Left lung (tissue), 10 donors: ENCODE results near the gene TADA2B. TPM values are rescaled to one million over a fixed set of nuclear protein-coding genes. Genes with fewer than 3 reads are reported as not detected.

ENCODE experiments used
- ATAC-seq: fragments of 200-7000 bp; cut with Tn5 transposase; one replicate; pipeline ENCODE4 v1.9.1; 2020; ENCODE audit warnings: moderate library complexity
- DNase-seq, 4 donors: peaks; one replicate each; pipeline ENCODE4 v3.0.0-alpha.2; 2013 to 2020
- H3K27ac ChIP-seq, 2 donors: fragments of 200-600 bp; sonication (generic) in 1 of 2; one replicate each; pipeline versions ENCODE4 v1.5.0 to v1.8.0; 2020 to 2021
- H3K27me3 ChIP-seq, 2 donors: fragments of 200-600 bp; sonication (generic) in 1 of 2; one replicate each; pipeline versions ENCODE4 v1.5.0 to v1.8.0; 2020 to 2021
- H3K36me3 ChIP-seq, 2 donors: fragments of 200-600 bp; sonication (generic) in 1 of 2; one replicate each; pipeline versions ENCODE4 v1.5.0 to v1.8.0; 2020 to 2021
- H3K4me1 ChIP-seq, 2 donors: fragments of 200-600 bp; one replicate each; pipeline ENCODE4 v1.8.0; 2021
- H3K4me3 ChIP-seq, 2 donors: fragments of 200-600 bp; sonication (generic) in 1 of 2; one replicate each; pipeline versions ENCODE4 v1.5.0 to v1.8.0; 2020 to 2021; ENCODE audit warnings: mild to moderate bottlenecking in 1 of 2
- H3K9me3 ChIP-seq, 2 donors: fragments of 200-600 bp; sonication (generic) in 1 of 2; one replicate each; pipeline versions ENCODE4 v1.5.0 to v1.8.0; 2020 to 2021
- CTCF ChIP-seq, 2 donors: fragments of 200-600 bp; sonication (generic) in 1 of 2; IDR thresholded peaks; one replicate each; pipeline versions ENCODE4 v1.5.0 to v1.8.0; 2021; ENCODE audit warnings: antibody characterized with exemption in 2 of 2
- intact Hi-C, 2 donors: fragments of 100-400 bp; cut with DNase I; formaldehyde crosslinking; loops; one replicate each; pipeline versions ENCODE4 v1.11.2 to v1.14.2; 2022
- polyA plus RNA-seq, 6 donors: library from polyadenylated mRNA; unstranded; fragments of 120-200 nt; gene quantifications; one replicate each; pipeline ENCODE4 v1.2.1, GENCODE V29; 2013; ENCODE audit not compliant: insufficient read length in 6 of 6
- total RNA-seq, 2 donors: library from RNA; stranded (reverse); fragmentation: NEBNext Ultra II Directional; extraction: Animal tissue kit (Norgen Biotek cat#: 25700); gene quantifications; one replicate each; pipeline ENCODE4 v1.2.1, GENCODE V29; 2021
- donor health status: DM: no; HTN: yes; CAD: no.
- donor health status: DM: no; HTN: no; CAD: no.

Gene TADA2B
- total and polyA plus RNA-seq, 8 donors = 12.9 to 20.1 (median 16.0) TPM

DNA sequence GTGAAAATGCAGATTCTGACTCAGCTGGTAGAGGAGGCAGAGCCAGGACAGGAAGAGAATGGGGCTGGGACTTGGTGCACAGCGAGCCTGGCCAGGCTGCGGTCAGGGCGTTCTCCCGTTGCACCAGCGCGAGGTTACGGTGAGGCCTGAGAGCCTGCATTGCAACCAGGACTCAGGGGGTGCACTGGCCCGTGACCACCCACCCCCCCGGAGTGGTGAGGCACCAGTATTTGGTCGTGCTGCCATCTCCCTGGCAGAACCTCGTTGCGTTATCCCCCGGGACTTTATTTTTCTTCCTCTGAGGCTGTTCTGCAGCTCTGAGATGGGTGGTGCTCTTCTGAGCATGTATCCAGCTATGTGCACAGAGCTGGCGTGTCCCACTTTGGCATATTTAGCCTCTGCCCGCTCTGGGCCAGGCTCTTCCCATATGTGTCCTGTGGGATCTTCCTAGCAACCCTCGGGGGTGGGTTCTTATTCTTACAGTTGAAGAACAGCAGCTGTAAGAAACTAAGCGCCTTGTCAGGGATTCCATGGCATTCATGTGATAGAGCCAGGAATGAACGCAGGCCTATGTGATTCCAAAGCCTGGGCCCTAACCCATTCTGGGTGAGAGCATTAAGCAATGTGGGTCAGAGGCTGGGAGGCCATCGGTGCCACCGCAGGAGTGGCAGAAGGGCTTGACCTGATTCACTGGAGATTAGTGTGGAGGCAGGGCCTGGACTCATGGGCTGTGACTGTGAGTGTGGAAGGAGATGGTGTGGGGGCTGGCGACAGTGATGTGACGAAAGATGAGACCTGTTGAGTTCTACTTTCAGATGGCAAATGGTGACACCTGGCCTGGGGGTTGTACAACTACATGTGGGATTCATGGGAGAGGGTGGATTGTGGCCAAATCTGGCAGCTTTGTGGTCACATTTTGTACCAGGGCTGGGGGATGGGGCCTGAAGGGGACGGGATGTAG lies 3.1 kb downstream of the TADA2B start:
- peaks cover 6 to 53% of the 10 kb centered on the region in 2 donors for H3K4me1 ChIP-seq
- no peak overlapping the region for H3K4me3 ChIP-seq
- H3K27me3 ChIP-seq = no peaks in the 10 kb centered on the region
- ATAC-seq (no peak), DNase-seq (peak in 1 of 4 donors; percentile 63)
- no peak for TF ChIP-seq CTCF (IDR thresholded peaks at IDR 0.05)
- H3K9me3 ChIP-seq = no peaks in the 10 kb centered on the region
- intact Hi-C loops = no loop called here
- H3K27ac ChIP-seq = no peak overlapping the region
- H3K36me3 ChIP-seq = peaks cover 0 to 18% of the 10 kb centered on the region in 2 donors

GRCh38 chr4:7046971-7047370 lies 3.8 kb downstream of the TADA2B start:
- Histone ChIP-seq H3K27ac (no peak overlapping the region), H3K27me3 (no peaks in the 10 kb centered on the region), H3K4me1 (peaks cover 6 to 50% of the 10 kb centered on the region in 2 donors), H3K4me3 (no peak overlapping the region), H3K9me3 (no peaks in the 10 kb centered on the region), H3K36me3 (peaks cover 0 to 22% of the 10 kb centered on the region in 2 donors)
- TF ChIP-seq CTCF (IDR thresholded peaks at IDR 0.05) = no peak
- intact Hi-C loops = no loop called here
- DNase-seq (peak in 1 of 4 donors; percentile 30), ATAC-seq (no peak)

DNA sequence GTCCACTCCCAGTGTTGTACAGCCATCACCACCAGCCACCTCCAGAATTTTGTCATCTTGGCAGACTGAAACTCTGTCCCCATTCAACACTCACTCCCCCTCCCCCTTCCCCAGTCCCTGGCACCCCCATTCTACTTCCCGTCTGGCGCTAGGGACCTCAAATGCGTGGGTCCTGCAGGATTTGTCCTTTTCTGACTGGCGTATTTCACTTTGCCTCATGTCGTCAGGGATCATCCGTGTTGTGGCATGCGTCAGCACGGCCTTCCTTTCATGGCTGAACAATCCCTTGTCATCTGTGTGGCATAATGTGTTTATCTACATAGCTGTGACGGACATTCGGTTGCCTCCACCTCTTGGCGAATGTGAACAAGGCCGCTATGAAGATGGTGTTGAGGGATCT lies 5.5 kb downstream of the TADA2B start:
- no peak for ATAC-seq
- intact Hi-C loops = no loop called here
- peaks cover 11 to 60% of the 10 kb centered on the region in 2 donors for H3K4me1 ChIP-seq
- TF ChIP-seq CTCF (IDR thresholded peaks at IDR 0.05) = no peak
- no peak overlapping the region for H3K4me3 ChIP-seq
- DNase-seq = no peak
- no peaks in the 10 kb centered on the region for H3K9me3 ChIP-seq
- H3K27me3 ChIP-seq = no peaks in the 10 kb centered on the region
- peaks cover 0 to 25% of the 10 kb centered on the region in 2 donors for H3K36me3 ChIP-seq
- H3K27ac ChIP-seq = no peak overlapping the region

- TF ChIP-seq CTCF (IDR thresholded peaks at IDR 0.05) = no peak
- H3K27me3 ChIP-seq = no peaks in the 10 kb centered on the region
- DNase-seq = no peak
- H3K4me3 ChIP-seq = no peak overlapping the region
- ATAC-seq = no peak
- H3K9me3 ChIP-seq = no peaks in the 10 kb centered on the region
- peaks cover 11 to 65% of the 10 kb centered on the region in 2 donors for H3K4me1 ChIP-seq
- no peak overlapping the region for H3K27ac ChIP-seq
- intact Hi-C loops = no loop called here
- peaks cover 0 to 29% of the 10 kb centered on the region in 2 donors for H3K36me3 ChIP-seq
Observed at GRCh38 chr4:7049295-7049694, 6.1 kb downstream of the TADA2B start.

DNA sequence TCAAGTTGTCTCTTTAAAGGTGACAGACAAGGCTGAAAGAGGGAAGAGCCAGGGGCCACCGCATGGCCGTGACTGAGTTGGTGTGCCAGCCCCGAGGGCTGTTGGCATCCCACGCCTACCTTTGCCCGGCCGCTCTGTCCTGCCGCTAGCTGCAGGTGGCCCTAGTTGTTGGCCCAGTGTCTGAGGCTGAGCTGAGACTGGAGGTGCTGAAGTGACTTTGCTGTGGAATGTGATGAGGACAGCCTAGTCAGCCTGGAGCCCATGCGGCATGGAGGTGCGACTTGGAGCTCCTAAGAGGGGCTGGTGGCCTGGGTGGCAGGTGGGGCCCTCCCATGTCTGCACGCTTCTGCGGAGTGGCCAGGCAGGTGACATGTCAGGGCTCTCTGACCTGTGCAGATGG lies 6.6 kb downstream of the TADA2B start:
- DNase-seq (no peak), ATAC-seq (no peak)

More for the DNA sequence above, 6.6 kb downstream of the TADA2B start:
- Histone ChIP-seq H3K27ac (no peak overlapping the region), H3K9me3 (no peaks in the 10 kb centered on the region), H3K27me3 (no peaks in the 10 kb centered on the region), H3K36me3 (peaks cover 0 to 34% of the 10 kb centered on the region in 2 donors), H3K4me1 (peaks cover 10 to 62% of the 10 kb centered on the region in 2 donors), H3K4me3 (no peak overlapping the region)
- intact Hi-C loops = no loop called here
- TF ChIP-seq CTCF (IDR thresholded peaks at IDR 0.05) = no peak
